Lower leg skin (tissue), 4 donors: ENCODE data around the gene NDUFB6. TPM values are rescaled to one million over a fixed set of nuclear protein-coding genes. Genes with fewer than 3 reads are reported as not detected.
"Not testable (repeated sequence)": the region's sequence is repeated elsewhere in the genome, so short reads cannot be mapped to it uniquely, and the experiment has no call there.

Source experiments
- DNase-seq, 2 donors: peaks; one replicate each; pipeline ENCODE4 v3.0.0-alpha.2; 2019; ENCODE audit warnings: low spot score in 2 of 2
- H3K4me3 ChIP-seq: fragments of 200-600 bp; sonication (generic); 2 replicates; pipeline ENCODE4 v1.5.1; 2017; ENCODE audit warnings: mild to moderate bottlenecking, low read depth; ENCODE audit not compliant: poor library complexity, severe bottlenecking
- CTCF ChIP-seq, 3 donors: fragments of 450-650 bp; IDR thresholded peaks; one replicate each; pipeline ENCODE4 v1.5.1; 2016; ENCODE audit warnings: antibody characterized with exemption in 3 of 3, mild to moderate bottlenecking in 3 of 3, moderate library complexity in 2 of 3
- POLR2A ChIP-seq, 2 donors: fragments of 450-650 bp; IDR thresholded peaks; one replicate each; pipeline ENCODE4 v1.6.1; 2016 to 2017; ENCODE audit warnings: antibody characterized with exemption in 2 of 2, mild to moderate bottlenecking in 1 of 2, moderate library complexity in 1 of 2
- WGBS, 2 donors: methylation state at CpG; one replicate each; pipeline ENCODE4 v1.1.5; 2018; 5-methylcytosine and 5-hydroxymethylcytosine counted together
- intact Hi-C: fragments of 100-400 bp; cut with DNase I; formaldehyde crosslinking; loops from one replicate; pipeline ENCODE4 v1.15.0; 2023; ENCODE audit warnings: low total_unique reads
- total RNA-seq, 4 donors: library from RNA; depleted of rRNA; stranded (reverse); fragments of >200 nt; gene quantifications; one replicate each; pipeline ENCODE4 v1.1.0, GENCODE V29; 2016

The NDUFB6 gene
- total RNA-seq, result 10 to 100 TPM; 24.5 to 34.5 (median 26.4) TPM

- WGBS, 2 donors, result 0% methylated on average over 36 of the region's 36 CpGs
- intact Hi-C loops, result no loop called here
- TF ChIP-seq POLR2A (IDR thresholded peaks at IDR 0.05), result no peak
- no peak for TF ChIP-seq CTCF (IDR thresholded peaks at IDR 0.05)
Observed at GRCh38 chr9:32572900-32573523, at the start of gene NDUFB6. Gene NDUFB6 (minus strand): TSS chr9:32573159. CDS start chr9:32573060, 99 bp downstream.

GRCh38 chr9:32618261-32618660 is 45.3 kb upstream of the NDUFB6 start:
- intact Hi-C loops, result no loop called here
- DNase-seq, result no peak
- TF ChIP-seq CTCF (IDR thresholded peaks at IDR 0.05), result no peak
- TF ChIP-seq POLR2A (IDR thresholded peaks at IDR 0.05), result no peak
- no peak overlapping the region for H3K4me3 ChIP-seq
- 68 to 79% methylated on average over 5 of the region's 5 CpGs for WGBS, 2 donors

More at GRCh38 chr9:32572900-32573523, at the start of gene NDUFB6:
- peak; percentile 91 to 98 for DNase-seq
- peak within 1 kb of the TSS; percentile 77 for H3K4me3 ChIP-seq

GRCh38 chr9:32606811-32607210 is 33.9 kb upstream of the NDUFB6 start:
- DNase-seq, result no peak
- no peak overlapping the region for H3K4me3 ChIP-seq
- WGBS, 2 donors, result 65 to 79% methylated on average over 2 of the region's 2 CpGs
- intact Hi-C loops, result loop anchor here (10.0 kb wide), 1 partner anchor 348 kb away; no protein-coding TSS in a partner anchor
- TF ChIP-seq CTCF (IDR thresholded peaks at IDR 0.05) (no peak), POLR2A (IDR thresholded peaks at IDR 0.05) (no peak)

- no peak overlapping the region for H3K4me3 ChIP-seq
- no peak for DNase-seq
- TF ChIP-seq POLR2A (IDR thresholded peaks at IDR 0.05) (no peak), CTCF (IDR thresholded peaks at IDR 0.05) (no peak)
- intact Hi-C loops, result loop anchor here (10.0 kb wide), 1 partner anchor 351 kb away; no protein-coding TSS in a partner anchor
- WGBS, 2 donors, result 57 to 61% methylated on average over 12 of the region's 12 CpGs
Observed at GRCh38 chr9:32603914-32604852, 31.2 kb upstream of the NDUFB6 start.

GRCh38 chr9:32599021-32599420 is 26.1 kb upstream of the NDUFB6 start:
- WGBS, 2 donors, result 57 to 58% methylated on average over 3 of the region's 3 CpGs
- intact Hi-C loops, DNase-seq: not testable (repeated sequence)

GRCh38 chr9:32596936-32597335 is 24.0 kb upstream of the NDUFB6 start:
- intact Hi-C loops, result no loop called here
- no peak for DNase-seq
- H3K4me3 ChIP-seq, result no peak overlapping the region
- no peak for TF ChIP-seq POLR2A (IDR thresholded peaks at IDR 0.05)
- no peak for TF ChIP-seq CTCF (IDR thresholded peaks at IDR 0.05)

More at GRCh38 chr9:32599021-32599420, 26.1 kb upstream of the NDUFB6 start:
- H3K4me3 ChIP-seq, result not testable (repeated sequence)
